Tibial nerve (tissue), 4 donors: ENCODE measurements around the gene PYCR2. TPM values are rescaled to one million over a fixed set of nuclear protein-coding genes. Genes with fewer than 3 reads are reported as not detected.

Source experiments
- DNase-seq, 2 donors: peaks; one replicate each; pipeline ENCODE4 v3.0.0-alpha.2; 2019; ENCODE audit warnings: low spot score in 2 of 2
- H3K27ac ChIP-seq, 4 donors: fragments of 200-600 bp; sonication (generic) in 3 of 4; one replicate each; pipeline ENCODE4 v1.5.1; 2017 to 2019; ENCODE audit warnings: mild to moderate bottlenecking in 1 of 4
- H3K27me3 ChIP-seq, 2 donors: fragments of 200-600 bp; sonication (generic) in 1 of 2; one replicate each; pipeline versions ENCODE4 v1.5.1 to v1.6.0; 2017 to 2019
- H3K36me3 ChIP-seq, 3 donors: fragments of 200-600 bp; sonication (generic); one replicate each; pipeline ENCODE4 v1.5.1; 2018 to 2019
- H3K4me1 ChIP-seq, 4 donors: fragments of 200-600 bp; sonication (generic) in 3 of 4; one replicate each; pipeline ENCODE4 v1.5.1; 2017 to 2019
- H3K4me3 ChIP-seq, 4 donors: fragments of 200-600 bp; sonication (generic) in 3 of 4; one replicate each; pipeline ENCODE4 v1.5.1; 2017 to 2019; ENCODE audit warnings: mild to moderate bottlenecking in 1 of 4, moderate library complexity in 1 of 4
- H3K9me3 ChIP-seq, 4 donors: fragments of 200-600 bp; sonication (generic) in 3 of 4; one replicate each; pipeline ENCODE4 v1.5.1; 2017 to 2019
- CTCF ChIP-seq, 5 experiments: fragments of 200-600 bp in 3 of 5; fragments of 450-650 bp in 2 of 5; sonication (generic) in 3 of 5; IDR thresholded peaks; one replicate each; pipeline ENCODE4 v1.5.1; 2016 to 2019; ENCODE audit warnings: antibody characterized with exemption in 5 of 5, mild to moderate bottlenecking in 3 of 5, moderate library complexity in 2 of 5
- EP300 ChIP-seq, 2 donors: sonication (generic); formaldehyde crosslinking; IDR thresholded peaks; one replicate each; pipeline ENCODE4 v1.6.1; 2017; ENCODE audit warnings: antibody characterized with exemption in 2 of 2, mild to moderate bottlenecking in 1 of 2
- POLR2A ChIP-seq, 2 donors: fragments of 450-650 bp; IDR thresholded peaks; one replicate each; pipeline ENCODE4 v1.6.1; 2017; ENCODE audit warnings: antibody characterized with exemption in 2 of 2, mild to moderate bottlenecking in 2 of 2, moderate library complexity in 2 of 2
- WGBS, 2 donors: methylation state at CpG; one replicate each; pipeline ENCODE4 v1.1.5; 2018; 5-methylcytosine and 5-hydroxymethylcytosine counted together
- total RNA-seq, 4 donors: library from RNA; depleted of rRNA; stranded (reverse); fragments of >200 nt; gene quantifications; one replicate each; pipeline ENCODE4 v1.1.0, GENCODE V29; 2016

Gene PYCR2
- total RNA-seq, 4 donors from 2014 or later, result 54.2 to 80.8 (median 59.0) TPM

- Histone ChIP-seq H3K36me3 (no peaks in the 10 kb centered on the region), H3K4me3 (no peak overlapping the region), H3K4me1 (no peaks in the 10 kb centered on the region), H3K9me3 (no peaks in the 10 kb centered on the region), H3K27me3 (peaks cover 0 to 7% of the 10 kb centered on the region in 2 donors), H3K27ac (no peak overlapping the region)
- TF ChIP-seq POLR2A (IDR thresholded peaks at IDR 0.05), result no peak
- no peak for TF ChIP-seq EP300 (IDR thresholded peaks at IDR 0.05)
- TF ChIP-seq CTCF (IDR thresholded peaks at IDR 0.05), result no peak
- 89 to 96% methylated on average over 6 of the region's 6 CpGs for WGBS, 2 donors
- DNase-seq, result no peak
Measured at GRCh38 chr1:225892307-225892706, 31.7 kb downstream of the PYCR2 start.

- no peak for TF ChIP-seq EP300 (IDR thresholded peaks at IDR 0.05)
- no peak for TF ChIP-seq CTCF (IDR thresholded peaks at IDR 0.05)
- TF ChIP-seq POLR2A (IDR thresholded peaks at IDR 0.05), result no peak
- DNase-seq, result no peak
- WGBS, 2 donors, result 80 to 84% methylated on average over 14 of the region's 14 CpGs
Measured at GRCh38 chr1:225891229-225891972, 32.6 kb downstream of the PYCR2 start.

GRCh38 chr1:225890346-225891228 lies 33.5 kb downstream of the PYCR2 start:
- TF ChIP-seq POLR2A (IDR thresholded peaks at IDR 0.05) (no peak), EP300 (IDR thresholded peaks at IDR 0.05) (no peak), CTCF (IDR thresholded peaks at IDR 0.05) (no peak)
- Histone ChIP-seq H3K9me3 (no peaks in the 10 kb centered on the region), H3K4me3 (no peak overlapping the region), H3K27me3 (peaks cover 0 to 11% of the 10 kb centered on the region in 2 donors), H3K27ac (no peak overlapping the region), H3K36me3 (no peaks in the 10 kb centered on the region), H3K4me1 (no peaks in the 10 kb centered on the region)
- DNase-seq, result no peak
- 54 to 59% methylated on average over 5 to 6 of the region's 6 CpGs for WGBS, 2 donors

More at GRCh38 chr1:225891229-225891972, 32.6 kb downstream of the PYCR2 start:
- H3K27ac ChIP-seq, result no peak overlapping the region
- H3K36me3 ChIP-seq, result no peaks in the 10 kb centered on the region
- H3K4me3 ChIP-seq, result no peak overlapping the region
- peaks cover 0 to 11% of the 10 kb centered on the region in 2 donors for H3K27me3 ChIP-seq
- no peaks in the 10 kb centered on the region for H3K9me3 ChIP-seq
- H3K4me1 ChIP-seq, result no peaks in the 10 kb centered on the region

GRCh38 chr1:225889743-225890142 lies 34.3 kb downstream of the PYCR2 start:
- H3K27me3 ChIP-seq, result peaks cover 0 to 11% of the 10 kb centered on the region in 2 donors
- H3K9me3 ChIP-seq, result no peaks in the 10 kb centered on the region
- H3K4me3 ChIP-seq, result no peak overlapping the region
- 82 to 89% methylated on average over 5 of the region's 5 CpGs for WGBS, 2 donors
- TF ChIP-seq POLR2A (IDR thresholded peaks at IDR 0.05) (no peak), CTCF (IDR thresholded peaks at IDR 0.05) (no peak), EP300 (IDR thresholded peaks at IDR 0.05) (no peak)
- no peaks in the 10 kb centered on the region for H3K4me1 ChIP-seq
- H3K36me3 ChIP-seq, result no peaks in the 10 kb centered on the region
- no peak for DNase-seq
- no peak overlapping the region for H3K27ac ChIP-seq
